Fibroblast of pulmonary artery (primary cell): ENCODE measurements around the gene APOE.
A peak's percentile ranks its signal among the peaks of the same experiment; 100 is the strongest.

Experiments
- DNase-seq: peaks from one replicate; pipeline ENCODE4 v3.0.0-alpha.2; 2010; ENCODE audit warnings: low read depth
- H3K4me3 ChIP-seq: replicated peaks from 2 replicates; pipeline ENCODE4 v1.5.1; 2011; ENCODE audit warnings: low read depth, mild to moderate bottlenecking, control low read depth, low read length, moderate library complexity
- TF ChIP-seq, protein P1 (sequence below): IDR thresholded peaks from 2 replicates; pipeline ENCODE4 v1.5.1; 2011; ENCODE audit warnings: mild to moderate bottlenecking, control low read depth, low read length, inconsistent platforms; ENCODE audit errors: missing control alignments

Gene APOE

GRCh38 chr19:44955505-44956439 lies 50.2 kb downstream of the APOE start:
- H3K4me3 ChIP-seq = peak overlapping the region; percentile 96
- no peak for DNase-seq
- TF ChIP-seq, protein P1, sequence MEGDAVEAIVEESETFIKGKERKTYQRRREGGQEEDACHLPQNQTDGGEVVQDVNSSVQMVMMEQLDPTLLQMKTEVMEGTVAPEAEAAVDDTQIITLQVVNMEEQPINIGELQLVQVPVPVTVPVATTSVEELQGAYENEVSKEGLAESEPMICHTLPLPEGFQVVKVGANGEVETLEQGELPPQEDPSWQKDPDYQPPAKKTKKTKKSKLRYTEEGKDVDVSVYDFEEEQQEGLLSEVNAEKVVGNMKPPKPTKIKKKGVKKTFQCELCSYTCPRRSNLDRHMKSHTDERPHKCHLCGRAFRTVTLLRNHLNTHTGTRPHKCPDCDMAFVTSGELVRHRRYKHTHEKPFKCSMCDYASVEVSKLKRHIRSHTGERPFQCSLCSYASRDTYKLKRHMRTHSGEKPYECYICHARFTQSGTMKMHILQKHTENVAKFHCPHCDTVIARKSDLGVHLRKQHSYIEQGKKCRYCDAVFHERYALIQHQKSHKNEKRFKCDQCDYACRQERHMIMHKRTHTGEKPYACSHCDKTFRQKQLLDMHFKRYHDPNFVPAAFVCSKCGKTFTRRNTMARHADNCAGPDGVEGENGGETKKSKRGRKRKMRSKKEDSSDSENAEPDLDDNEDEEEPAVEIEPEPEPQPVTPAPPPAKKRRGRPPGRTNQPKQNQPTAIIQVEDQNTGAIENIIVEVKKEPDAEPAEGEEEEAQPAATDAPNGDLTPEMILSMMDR = no peak

DNA sequence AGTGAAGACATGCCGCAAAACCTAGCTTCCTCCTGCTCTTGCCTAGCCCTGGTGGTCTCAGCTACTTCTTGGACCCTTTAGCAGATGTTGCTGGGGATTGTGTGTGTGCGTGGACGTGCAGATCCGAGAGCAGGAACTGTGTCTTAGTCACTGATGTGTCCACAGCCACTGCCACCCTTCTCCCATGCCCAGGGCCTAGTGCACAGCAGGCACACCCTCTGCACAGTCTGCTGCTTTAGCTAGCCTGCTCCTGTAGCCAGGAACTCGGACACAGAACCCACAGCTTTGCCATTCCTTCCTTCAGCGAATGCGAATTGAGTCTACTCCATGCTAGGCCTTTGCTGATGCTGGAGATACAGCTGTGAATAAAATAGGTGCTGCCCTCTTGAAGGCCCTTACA lies 51.9 kb downstream of the APOE start:
- DNase-seq = no peak
- H3K4me3 ChIP-seq = no peak overlapping the region
- TF ChIP-seq, protein P1 = no peak

DNA sequence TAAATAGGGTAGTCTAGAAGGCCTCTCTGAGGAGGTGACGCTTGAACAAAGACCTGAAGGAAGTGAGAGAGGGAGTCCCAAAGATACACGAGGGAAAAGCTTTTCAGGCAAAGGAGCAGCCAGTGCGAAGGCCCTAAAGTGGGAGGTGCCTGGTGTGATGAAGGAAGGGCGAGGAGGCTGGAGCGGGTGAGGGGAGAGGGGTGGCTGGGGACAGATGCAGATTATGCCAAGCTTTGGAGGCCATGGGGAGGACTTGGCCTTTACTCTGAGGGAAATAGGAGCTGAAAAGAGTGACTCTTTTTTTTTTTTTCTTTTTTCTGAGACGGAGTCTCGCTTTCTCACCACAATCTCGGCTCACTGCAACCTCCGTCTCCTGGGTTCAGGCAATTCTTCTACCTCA lies 52.5 kb downstream of the APOE start:
- no peak for DNase-seq
- TF ChIP-seq, protein P1 = no peak
- no peak overlapping the region for H3K4me3 ChIP-seq
